ENCODE data around the gene TMEM198. TPM values are rescaled to one million over a fixed set of nuclear protein-coding genes. Genes with fewer than 3 reads are reported as not detected.

The TMEM198 gene
- total RNA-seq, 4 donors from 2014 or later, result 0.56 to 1.9 (median 1.4) TPM

- 54% methylated on average over 5 of the region's 5 CpGs for WGBS
- H3K27me3 ChIP-seq, result peaks cover 88% of the 10 kb centered on the region
- H3K27ac ChIP-seq, result no peak overlapping the region
- H3K36me3 ChIP-seq, result no peaks in the 10 kb centered on the region
- H3K4me1 ChIP-seq, result peaks cover 15% of the 10 kb centered on the region
- no peak for DNase-seq (ENCODE audit: low spot score in 2 of 2)
- TF ChIP-seq CTCF (IDR thresholded peaks at IDR 0.05) (no peak), EP300 (IDR thresholded peaks at IDR 0.05) (no peak), POLR2A (IDR thresholded peaks at IDR 0.05) (no peak), POLR2AphosphoS5 (IDR thresholded peaks at IDR 0.05) (no peak)
- H3K9me3 ChIP-seq, result no peaks in the 10 kb centered on the region
- H3K4me3 ChIP-seq, result no peak overlapping the region
Measured at GRCh38 chr2:219527472-219527871, 16.4 kb upstream of the TMEM198 start.

GRCh38 chr2:219530048-219530963, 13.5 kb upstream of the TMEM198 start:
- WGBS, result 15% methylated on average over 21 of the region's 21 CpGs
- Histone ChIP-seq H3K27ac (no peak overlapping the region), H3K27me3 (peaks cover 60% of the 10 kb centered on the region), H3K36me3 (no peaks in the 10 kb centered on the region), H3K4me3 (no peak overlapping the region), H3K9me3 (no peaks in the 10 kb centered on the region), H3K4me1 (peaks cover 5% of the 10 kb centered on the region)
- TF ChIP-seq EP300 (IDR thresholded peaks at IDR 0.05), result no peak
- TF ChIP-seq CTCF (IDR thresholded peaks at IDR 0.05), result peak; percentile 94 to 95
- DNase-seq (ENCODE audit: low spot score in 2 of 2), result peak; percentile 88 to 92

- WGBS, result 82% methylated on average over 18 of the region's 20 CpGs
- peaks cover 5% of the 10 kb centered on the region for H3K4me1 ChIP-seq
- H3K36me3 ChIP-seq, result no peaks in the 10 kb centered on the region
- no peak for DNase-seq (ENCODE audit: low spot score in 2 of 2)
- H3K4me3 ChIP-seq, result no peak overlapping the region
- TF ChIP-seq POLR2AphosphoS5 (IDR thresholded peaks at IDR 0.05), result no peak
- no peak for TF ChIP-seq CTCF (IDR thresholded peaks at IDR 0.05)
- TF ChIP-seq EP300 (IDR thresholded peaks at IDR 0.05), result no peak
- TF ChIP-seq POLR2A (IDR thresholded peaks at IDR 0.05), result no peak
- H3K27ac ChIP-seq, result no peak overlapping the region
- peaks cover 45% of the 10 kb centered on the region for H3K27me3 ChIP-seq
- no peaks in the 10 kb centered on the region for H3K9me3 ChIP-seq
Measured at GRCh38 chr2:219531639-219532377, 12.0 kb upstream of the TMEM198 start.

- Histone ChIP-seq H3K9me3 (no peaks in the 10 kb centered on the region), H3K36me3 (no peaks in the 10 kb centered on the region), H3K27ac (no peak overlapping the region), H3K4me1 (peaks cover 9% of the 10 kb centered on the region), H3K27me3 (peaks cover 40% of the 10 kb centered on the region), H3K4me3 (no peak overlapping the region)
- no peak for TF ChIP-seq POLR2AphosphoS5 (IDR thresholded peaks at IDR 0.05)
- TF ChIP-seq POLR2A (IDR thresholded peaks at IDR 0.05), result no peak
- no peak for TF ChIP-seq CTCF (IDR thresholded peaks at IDR 0.05)
- TF ChIP-seq EP300 (IDR thresholded peaks at IDR 0.05), result no peak
- WGBS, result 57% methylated on average over 1 of the region's 8 CpGs
- DNase-seq (ENCODE audit: low spot score in 2 of 2), result no peak
Measured at GRCh38 chr2:219532378-219532649, 11.5 kb upstream of the TMEM198 start.

- Histone ChIP-seq H3K9me3 (no peaks in the 10 kb centered on the region), H3K27ac (no peak overlapping the region), H3K4me3 (no peak overlapping the region), H3K36me3 (peaks cover 5% of the 10 kb centered on the region), H3K27me3 (peaks cover 23% of the 10 kb centered on the region), H3K4me1 (peaks cover 14% of the 10 kb centered on the region)
- DNase-seq (ENCODE audit: low spot score in 2 of 2), result no peak
- TF ChIP-seq CTCF (IDR thresholded peaks at IDR 0.05) (no peak), EP300 (IDR thresholded peaks at IDR 0.05) (no peak)
- 84% methylated on average over 6 of the region's 6 CpGs for WGBS
Measured at GRCh38 chr2:219533930-219534661, 9.7 kb upstream of the TMEM198 start.
